HepG2 (cell line): ENCODE results near the gene FAM219B. TPM values are rescaled to one million over a fixed set of nuclear protein-coding genes. Genes with fewer than 3 reads are reported as not detected.
A peak's percentile ranks its signal among the peaks of the same experiment; 100 is the strongest.

Experiments
- GABPB1 ChIP-seq: IDR thresholded peaks from 2 replicates; pipeline ENCODE4 v1.6.1; 2016; ENCODE audit warnings: mild to moderate bottlenecking, missing genetic modification reagents, moderate library complexity, missing compliant biosample characterization
- HCFC1 ChIP-seq: fragments of 150-350 bp; IDR thresholded peaks from 2 replicates; pipeline ENCODE4 v1.6.1; 2014; ENCODE audit warnings: low read depth, low read length
- HMG20A ChIP-seq: IDR thresholded peaks from 2 replicates; pipeline ENCODE4 v1.6.1; 2016; ENCODE audit warnings: borderline replicate concordance
- HNRNPH1 ChIP-seq: fragments of 200-400 bp; formaldehyde crosslinking; optimal IDR thresholded peaks from 2 replicates; pipeline ENCODE3; 2017; ENCODE audit warnings: mild to moderate bottlenecking, low read depth, low read length
- RBAK ChIP-seq: sonication (generic); formaldehyde crosslinking; IDR thresholded peaks from 2 replicates; pipeline ENCODE4 v1.5.1; 2020; ENCODE audit warnings: mild to moderate bottlenecking, missing genetic modification reagents
- SALL1 ChIP-seq: sonication (generic); formaldehyde crosslinking; IDR thresholded peaks from 2 replicates; pipeline ENCODE4 v1.8.0; 2022; ENCODE audit warnings: mild to moderate bottlenecking, missing genetic modification reagents
- SOX5 ChIP-seq: IDR thresholded peaks from 2 replicates; pipeline ENCODE4 v1.6.1; 2016; ENCODE audit warnings: borderline replicate concordance
- U2AF1 ChIP-seq: fragments of 200-400 bp; formaldehyde crosslinking; optimal IDR thresholded peaks from 2 replicates; pipeline ENCODE3; 2017; ENCODE audit warnings: mild to moderate bottlenecking, low read depth, low read length
- ZNF296 ChIP-seq: sonication (generic); formaldehyde crosslinking; conservative IDR thresholded peaks from 2 replicates; pipeline ENCODE4 v1.5.0; 2020; ENCODE audit warnings: mild to moderate bottlenecking, missing genetic modification reagents
- ZNF3 ChIP-seq: IDR thresholded peaks from 2 replicates; pipeline ENCODE4 v1.7.0; 2017; ENCODE audit warnings: inconsistent platforms
- ZNF577 ChIP-seq: sonication (generic); formaldehyde crosslinking; IDR thresholded peaks from 2 replicates; pipeline ENCODE4 v1.4.0; 2020; ENCODE audit warnings: mild to moderate bottlenecking, low read depth, missing genetic modification reagents, borderline replicate concordance
- ZNF619 ChIP-seq: sonication (generic); formaldehyde crosslinking; IDR thresholded peaks from 2 replicates; pipeline ENCODE4 v1.4.0; 2020; ENCODE audit warnings: mild to moderate bottlenecking, missing genetic modification reagents
- ZNF850 ChIP-seq: sonication (generic); formaldehyde crosslinking; conservative IDR thresholded peaks from 2 replicates; pipeline ENCODE4 v1.9.0; 2021; ENCODE audit warnings: mild to moderate bottlenecking, missing genetic modification reagents
- polyA plus RNA-seq, 8 experiments: library from polyadenylated mRNA; depleted of rRNA in 3 of 8; stranded (reverse) in 7 of 8; unstranded in 1 of 8; fragments of >200 nt; fragmentation: Illumina TruSeq in 4 of 8; extraction: Trizol in 4 of 8; gene quantifications; 2 replicates each; pipeline versions ENCODE4 v1.2.1 to v1.2.3, GENCODE V29; 2011 to 2016; ENCODE audit warnings: low read depth in 4 of 8, missing spikeins in 1 of 8, mixed read lengths in 1 of 8; ENCODE audit not compliant: insufficient read depth in 1 of 8
- total RNA-seq, 5 experiments: library from RNA; depleted of rRNA; stranded (reverse); fragments of >200 nt; fragmentation: Illumina TruSeq; extraction: Trizol; gene quantifications; 2 replicates each; pipeline ENCODE4 v1.2.3, GENCODE V29; 2016; ENCODE audit warnings: low read depth in 1 of 5
- TF ChIP-seq, protein P1 (sequence below): IDR thresholded peaks from 2 replicates; pipeline ENCODE4 v1.6.1; 2018; ENCODE audit warnings: missing genetic modification reagents
- TF ChIP-seq, protein P2 (sequence below): sonication (generic); formaldehyde crosslinking; IDR thresholded peaks from 2 replicates; pipeline ENCODE4 v1.4.0; 2020; ENCODE audit warnings: missing genetic modification reagents, low read depth, mild to moderate bottlenecking, borderline replicate concordance
- TF ChIP-seq, protein P3 (sequence below): sonication (generic); formaldehyde crosslinking; IDR thresholded peaks from 2 replicates; pipeline ENCODE4 v1.5.1; 2020; ENCODE audit warnings: mild to moderate bottlenecking, missing genetic modification reagents, moderate library complexity
- TF ChIP-seq, protein P4 (sequence below): sonication (generic); formaldehyde crosslinking; IDR thresholded peaks from 2 replicates; pipeline ENCODE4 v1.5.1; 2020; ENCODE audit warnings: mild to moderate bottlenecking, missing genetic modification reagents, borderline replicate concordance
- TF ChIP-seq, protein P5 (sequence below): sonication (generic); formaldehyde crosslinking; conservative IDR thresholded peaks from 2 replicates; pipeline ENCODE4 v1.8.1; 2023; ENCODE audit warnings: missing genetic modification reagents

FAM219B gene
- total and polyA plus RNA-seq, 2 of the 13 experiments (the other 11 are each of a cell fraction or from before 2014, with no cell fraction given), result 36.6 to 50.2 TPM

DNA sequence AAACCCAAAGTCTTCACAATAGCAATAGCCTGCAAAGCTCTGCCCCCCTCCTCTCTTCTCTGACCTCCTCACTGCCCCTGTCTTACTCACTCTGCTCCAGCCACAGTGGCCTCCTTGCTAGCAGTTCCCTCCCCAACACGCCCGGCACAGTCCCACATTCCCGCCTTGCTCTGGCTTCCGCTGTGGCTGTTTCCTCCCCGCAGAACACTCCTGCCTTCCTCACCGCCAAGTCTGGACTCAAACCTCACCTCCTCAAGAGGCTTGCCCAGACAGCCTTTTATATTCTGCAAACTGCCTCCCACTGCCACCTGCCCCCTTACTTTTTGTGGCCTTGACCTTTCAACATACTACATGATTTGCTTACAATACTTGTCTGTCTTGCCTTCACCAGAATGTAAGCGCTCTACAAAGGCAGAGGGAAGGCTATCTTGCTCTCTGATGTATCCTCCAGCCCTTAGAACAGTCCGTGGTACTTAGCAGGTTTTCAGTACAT is 17.2 kb downstream of the FAM219B start (continued):
- TF ChIP-seq GABPB1 (CRISPR knock-in tag), result no peak
- TF ChIP-seq SALL1 (CRISPR knock-in tag), result no peak
- TF ChIP-seq ZNF3, result no peak
- TF ChIP-seq, protein P1, sequence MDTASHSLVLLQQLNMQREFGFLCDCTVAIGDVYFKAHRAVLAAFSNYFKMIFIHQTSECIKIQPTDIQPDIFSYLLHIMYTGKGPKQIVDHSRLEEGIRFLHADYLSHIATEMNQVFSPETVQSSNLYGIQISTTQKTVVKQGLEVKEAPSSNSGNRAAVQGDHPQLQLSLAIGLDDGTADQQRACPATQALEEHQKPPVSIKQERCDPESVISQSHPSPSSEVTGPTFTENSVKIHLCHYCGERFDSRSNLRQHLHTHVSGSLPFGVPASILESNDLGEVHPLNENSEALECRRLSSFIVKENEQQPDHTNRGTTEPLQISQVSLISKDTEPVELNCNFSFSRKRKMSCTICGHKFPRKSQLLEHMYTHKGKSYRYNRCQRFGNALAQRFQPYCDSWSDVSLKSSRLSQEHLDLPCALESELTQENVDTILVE (CRISPR knock-in tag), result no peak
- TF ChIP-seq SOX5 (CRISPR knock-in tag), result no peak
- no peak; the same call in 1 of the 2 replicates for TF ChIP-seq RBAK (CRISPR knock-in tag)
- TF ChIP-seq, protein P2, sequence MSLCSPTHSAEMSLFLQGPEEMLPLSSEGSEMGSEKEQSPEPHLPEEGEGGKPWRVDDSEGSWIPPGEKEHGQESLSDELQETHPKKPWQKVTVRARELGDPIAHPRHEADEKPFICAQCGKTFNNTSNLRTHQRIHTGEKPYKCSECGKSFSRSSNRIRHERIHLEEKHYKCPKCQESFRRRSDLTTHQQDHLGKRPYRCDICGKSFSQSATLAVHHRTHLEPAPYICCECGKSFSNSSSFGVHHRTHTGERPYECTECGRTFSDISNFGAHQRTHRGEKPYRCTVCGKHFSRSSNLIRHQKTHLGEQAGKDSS (CRISPR knock-in tag), result no peak
- TF ChIP-seq U2AF1, result no peak
- TF ChIP-seq, protein P3, sequence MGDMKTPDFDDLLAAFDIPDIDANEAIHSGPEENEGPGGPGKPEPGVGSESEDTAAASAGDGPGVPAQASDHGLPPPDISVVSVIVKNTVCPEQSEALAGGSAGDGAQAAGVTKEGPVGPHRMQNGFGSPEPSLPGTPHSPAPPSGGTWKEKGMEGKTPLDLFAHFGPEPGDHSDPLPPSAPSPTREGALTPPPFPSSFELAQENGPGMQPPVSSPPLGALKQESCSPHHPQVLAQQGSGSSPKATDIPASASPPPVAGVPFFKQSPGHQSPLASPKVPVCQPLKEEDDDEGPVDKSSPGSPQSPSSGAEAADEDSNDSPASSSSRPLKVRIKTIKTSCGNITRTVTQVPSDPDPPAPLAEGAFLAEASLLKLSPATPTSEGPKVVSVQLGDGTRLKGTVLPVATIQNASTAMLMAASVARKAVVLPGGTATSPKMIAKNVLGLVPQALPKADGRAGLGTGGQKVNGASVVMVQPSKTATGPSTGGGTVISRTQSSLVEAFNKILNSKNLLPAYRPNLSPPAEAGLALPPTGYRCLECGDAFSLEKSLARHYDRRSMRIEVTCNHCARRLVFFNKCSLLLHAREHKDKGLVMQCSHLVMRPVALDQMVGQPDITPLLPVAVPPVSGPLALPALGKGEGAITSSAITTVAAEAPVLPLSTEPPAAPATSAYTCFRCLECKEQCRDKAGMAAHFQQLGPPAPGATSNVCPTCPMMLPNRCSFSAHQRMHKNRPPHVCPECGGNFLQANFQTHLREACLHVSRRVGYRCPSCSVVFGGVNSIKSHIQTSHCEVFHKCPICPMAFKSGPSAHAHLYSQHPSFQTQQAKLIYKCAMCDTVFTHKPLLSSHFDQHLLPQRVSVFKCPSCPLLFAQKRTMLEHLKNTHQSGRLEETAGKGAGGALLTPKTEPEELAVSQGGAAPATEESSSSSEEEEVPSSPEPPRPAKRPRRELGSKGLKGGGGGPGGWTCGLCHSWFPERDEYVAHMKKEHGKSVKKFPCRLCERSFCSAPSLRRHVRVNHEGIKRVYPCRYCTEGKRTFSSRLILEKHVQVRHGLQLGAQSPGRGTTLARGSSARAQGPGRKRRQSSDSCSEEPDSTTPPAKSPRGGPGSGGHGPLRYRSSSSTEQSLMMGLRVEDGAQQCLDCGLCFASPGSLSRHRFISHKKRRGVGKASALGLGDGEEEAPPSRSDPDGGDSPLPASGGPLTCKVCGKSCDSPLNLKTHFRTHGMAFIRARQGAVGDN (CRISPR knock-in tag), result peak; percentile 81
- TF ChIP-seq ZNF619 (CRISPR knock-in tag), result no peak
- TF ChIP-seq HCFC1, result no peak
- TF ChIP-seq, protein P4, sequence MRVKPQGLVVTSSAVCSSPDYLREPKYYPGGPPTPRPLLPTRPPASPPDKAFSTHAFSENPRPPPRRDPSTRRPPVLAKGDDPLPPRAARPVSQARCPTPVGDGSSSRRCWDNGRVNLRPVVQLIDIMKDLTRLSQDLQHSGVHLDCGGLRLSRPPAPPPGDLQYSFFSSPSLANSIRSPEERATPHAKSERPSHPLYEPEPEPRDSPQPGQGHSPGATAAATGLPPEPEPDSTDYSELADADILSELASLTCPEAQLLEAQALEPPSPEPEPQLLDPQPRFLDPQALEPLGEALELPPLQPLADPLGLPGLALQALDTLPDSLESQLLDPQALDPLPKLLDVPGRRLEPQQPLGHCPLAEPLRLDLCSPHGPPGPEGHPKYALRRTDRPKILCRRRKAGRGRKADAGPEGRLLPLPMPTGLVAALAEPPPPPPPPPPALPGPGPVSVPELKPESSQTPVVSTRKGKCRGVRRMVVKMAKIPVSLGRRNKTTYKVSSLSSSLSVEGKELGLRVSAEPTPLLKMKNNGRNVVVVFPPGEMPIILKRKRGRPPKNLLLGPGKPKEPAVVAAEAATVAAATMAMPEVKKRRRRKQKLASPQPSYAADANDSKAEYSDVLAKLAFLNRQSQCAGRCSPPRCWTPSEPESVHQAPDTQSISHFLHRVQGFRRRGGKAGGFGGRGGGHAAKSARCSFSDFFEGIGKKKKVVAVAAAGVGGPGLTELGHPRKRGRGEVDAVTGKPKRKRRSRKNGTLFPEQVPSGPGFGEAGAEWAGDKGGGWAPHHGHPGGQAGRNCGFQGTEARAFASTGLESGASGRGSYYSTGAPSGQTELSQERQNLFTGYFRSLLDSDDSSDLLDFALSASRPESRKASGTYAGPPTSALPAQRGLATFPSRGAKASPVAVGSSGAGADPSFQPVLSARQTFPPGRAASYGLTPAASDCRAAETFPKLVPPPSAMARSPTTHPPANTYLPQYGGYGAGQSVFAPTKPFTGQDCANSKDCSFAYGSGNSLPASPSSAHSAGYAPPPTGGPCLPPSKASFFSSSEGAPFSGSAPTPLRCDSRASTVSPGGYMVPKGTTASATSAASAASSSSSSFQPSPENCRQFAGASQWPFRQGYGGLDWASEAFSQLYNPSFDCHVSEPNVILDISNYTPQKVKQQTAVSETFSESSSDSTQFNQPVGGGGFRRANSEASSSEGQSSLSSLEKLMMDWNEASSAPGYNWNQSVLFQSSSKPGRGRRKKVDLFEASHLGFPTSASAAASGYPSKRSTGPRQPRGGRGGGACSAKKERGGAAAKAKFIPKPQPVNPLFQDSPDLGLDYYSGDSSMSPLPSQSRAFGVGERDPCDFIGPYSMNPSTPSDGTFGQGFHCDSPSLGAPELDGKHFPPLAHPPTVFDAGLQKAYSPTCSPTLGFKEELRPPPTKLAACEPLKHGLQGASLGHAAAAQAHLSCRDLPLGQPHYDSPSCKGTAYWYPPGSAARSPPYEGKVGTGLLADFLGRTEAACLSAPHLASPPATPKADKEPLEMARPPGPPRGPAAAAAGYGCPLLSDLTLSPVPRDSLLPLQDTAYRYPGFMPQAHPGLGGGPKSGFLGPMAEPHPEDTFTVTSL, result no peak
- no peak for TF ChIP-seq HNRNPH1
- TF ChIP-seq ZNF850 (CRISPR knock-in tag), result no peak
- no peak for TF ChIP-seq ZNF296 (CRISPR knock-in tag)
- TF ChIP-seq HMG20A (CRISPR knock-in tag), result no peak
- TF ChIP-seq, protein P5, sequence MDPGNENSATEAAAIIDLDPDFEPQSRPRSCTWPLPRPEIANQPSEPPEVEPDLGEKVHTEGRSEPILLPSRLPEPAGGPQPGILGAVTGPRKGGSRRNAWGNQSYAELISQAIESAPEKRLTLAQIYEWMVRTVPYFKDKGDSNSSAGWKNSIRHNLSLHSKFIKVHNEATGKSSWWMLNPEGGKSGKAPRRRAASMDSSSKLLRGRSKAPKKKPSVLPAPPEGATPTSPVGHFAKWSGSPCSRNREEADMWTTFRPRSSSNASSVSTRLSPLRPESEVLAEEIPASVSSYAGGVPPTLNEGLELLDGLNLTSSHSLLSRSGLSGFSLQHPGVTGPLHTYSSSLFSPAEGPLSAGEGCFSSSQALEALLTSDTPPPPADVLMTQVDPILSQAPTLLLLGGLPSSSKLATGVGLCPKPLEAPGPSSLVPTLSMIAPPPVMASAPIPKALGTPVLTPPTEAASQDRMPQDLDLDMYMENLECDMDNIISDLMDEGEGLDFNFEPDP (CRISPR knock-in tag), result no peak
- no peak for TF ChIP-seq ZNF577 (CRISPR knock-in tag)
